ENCODE measurements around the gene SLC5A5.

The SLC5A5 gene

DNA sequence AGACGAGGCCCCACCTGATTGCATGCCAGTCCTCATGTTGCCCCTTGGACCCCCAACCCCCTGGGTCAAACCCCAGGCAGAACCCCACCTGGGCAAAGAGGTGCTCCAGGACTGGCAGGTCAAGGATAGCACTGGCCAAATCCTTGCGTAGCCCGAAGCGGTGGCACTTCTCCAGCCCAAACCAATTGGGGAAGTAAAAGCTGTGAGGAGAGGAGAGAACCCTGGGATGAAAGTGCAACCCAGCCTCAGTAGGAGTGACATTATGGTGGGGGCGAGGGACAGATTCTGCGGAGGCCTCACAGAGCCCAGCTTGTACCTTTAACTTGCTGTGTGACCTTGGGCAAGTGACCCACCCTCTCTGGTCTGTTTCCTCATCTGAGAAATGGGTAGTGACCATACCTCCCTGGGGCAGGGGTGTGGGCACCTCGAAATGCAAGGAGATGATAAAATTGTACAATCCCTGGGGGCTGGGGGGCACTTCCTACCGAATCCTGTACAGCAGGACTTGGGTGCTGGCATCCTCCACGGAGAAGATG is 28.4 kb upstream of the SLC5A5 start:
- Mint-ChIP-seq H3K4me3 (no peak overlapping the region), H3K4me1 (peaks cover 4% of the 10 kb centered on the region), H3K9me3 (no peaks in the 10 kb centered on the region), H3K27me3 (ENCODE audit: low read depth) (peaks cover 43% of the 10 kb centered on the region), H3K36me3 (ENCODE audit: low read depth) (no peaks in the 10 kb centered on the region), H3K27ac (no peak overlapping the region)
- TF ChIP-seq, protein P1, sequence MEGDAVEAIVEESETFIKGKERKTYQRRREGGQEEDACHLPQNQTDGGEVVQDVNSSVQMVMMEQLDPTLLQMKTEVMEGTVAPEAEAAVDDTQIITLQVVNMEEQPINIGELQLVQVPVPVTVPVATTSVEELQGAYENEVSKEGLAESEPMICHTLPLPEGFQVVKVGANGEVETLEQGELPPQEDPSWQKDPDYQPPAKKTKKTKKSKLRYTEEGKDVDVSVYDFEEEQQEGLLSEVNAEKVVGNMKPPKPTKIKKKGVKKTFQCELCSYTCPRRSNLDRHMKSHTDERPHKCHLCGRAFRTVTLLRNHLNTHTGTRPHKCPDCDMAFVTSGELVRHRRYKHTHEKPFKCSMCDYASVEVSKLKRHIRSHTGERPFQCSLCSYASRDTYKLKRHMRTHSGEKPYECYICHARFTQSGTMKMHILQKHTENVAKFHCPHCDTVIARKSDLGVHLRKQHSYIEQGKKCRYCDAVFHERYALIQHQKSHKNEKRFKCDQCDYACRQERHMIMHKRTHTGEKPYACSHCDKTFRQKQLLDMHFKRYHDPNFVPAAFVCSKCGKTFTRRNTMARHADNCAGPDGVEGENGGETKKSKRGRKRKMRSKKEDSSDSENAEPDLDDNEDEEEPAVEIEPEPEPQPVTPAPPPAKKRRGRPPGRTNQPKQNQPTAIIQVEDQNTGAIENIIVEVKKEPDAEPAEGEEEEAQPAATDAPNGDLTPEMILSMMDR (IDR thresholded peaks at IDR 0.05; ENCODE audit: unreplicated experiment in 3 of 3): no peak

DNA sequence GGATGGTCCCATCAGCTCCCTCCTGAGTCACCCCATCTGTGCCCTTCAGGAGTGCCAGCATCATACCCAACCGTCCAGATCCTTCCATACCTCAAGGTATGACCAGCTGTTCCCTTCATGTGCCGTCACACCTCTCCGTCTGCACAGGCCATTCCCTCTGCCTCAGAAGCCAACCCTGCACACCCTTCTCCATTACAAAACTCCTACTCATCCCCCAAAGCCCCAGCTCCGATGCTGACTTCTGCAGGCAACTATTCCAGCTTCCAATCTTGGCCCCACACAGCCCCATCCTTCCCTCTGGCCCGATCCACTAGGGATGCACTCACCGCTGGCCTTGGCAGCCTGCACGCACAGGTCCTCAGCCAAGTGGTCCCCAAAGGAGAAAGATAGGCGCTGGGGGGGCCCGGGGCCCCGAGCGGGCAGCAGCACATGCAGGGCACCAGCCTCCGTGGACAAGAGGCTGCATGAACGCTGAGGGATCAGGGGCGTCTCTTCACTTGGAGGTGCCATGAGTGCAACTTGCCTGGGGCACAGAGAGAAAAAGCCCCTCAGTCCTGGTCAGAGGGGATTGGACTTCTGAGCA is 27.7 kb upstream of the SLC5A5 start:
- H3K27me3 Mint-ChIP-seq (ENCODE audit: low read depth): peaks cover 39% of the 10 kb centered on the region
- H3K27ac Mint-ChIP-seq: no peak overlapping the region
- H3K4me3 Mint-ChIP-seq: peak overlapping the region; percentile 4 to 76 (median 13)
- no peaks in the 10 kb centered on the region for H3K36me3 Mint-ChIP-seq (ENCODE audit: low read depth)
- H3K4me1 Mint-ChIP-seq: peaks cover 4% of the 10 kb centered on the region
- TF ChIP-seq, protein P1 (IDR thresholded peaks at IDR 0.05; ENCODE audit: unreplicated experiment in 3 of 3): no peak
- no peaks in the 10 kb centered on the region for H3K9me3 Mint-ChIP-seq

DNA sequence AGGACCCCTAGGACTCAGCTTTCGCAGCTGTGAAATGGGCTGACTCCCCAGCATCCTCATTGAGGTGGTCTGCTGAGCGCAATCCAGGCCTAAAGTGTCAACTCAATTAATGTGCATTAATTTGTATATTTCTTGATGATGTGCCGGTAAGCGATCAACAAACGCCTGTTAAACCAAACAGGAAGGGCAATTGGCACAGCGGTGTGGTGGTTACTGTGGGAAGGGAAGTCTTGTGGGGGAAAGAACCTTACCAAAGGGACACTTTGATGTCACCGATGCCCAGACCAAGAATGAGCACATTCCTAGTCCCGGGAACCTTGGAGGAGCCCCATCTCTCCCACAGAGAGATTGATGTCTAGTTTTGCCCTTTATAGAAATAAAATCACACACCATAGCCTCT is 25.6 kb upstream of the SLC5A5 start:
- H3K4me1 Mint-ChIP-seq: peaks cover 4% of the 10 kb centered on the region
- H3K27ac Mint-ChIP-seq: no peak overlapping the region
- H3K4me3 Mint-ChIP-seq: no peak overlapping the region
- TF ChIP-seq, protein P1 (IDR thresholded peaks at IDR 0.05; ENCODE audit: unreplicated experiment in 3 of 3): no peak
- peaks cover 21% of the 10 kb centered on the region for H3K27me3 Mint-ChIP-seq (ENCODE audit: low read depth)
- peaks cover 2% of the 10 kb centered on the region for H3K9me3 Mint-ChIP-seq
- no peaks in the 10 kb centered on the region for H3K36me3 Mint-ChIP-seq (ENCODE audit: low read depth)

DNA sequence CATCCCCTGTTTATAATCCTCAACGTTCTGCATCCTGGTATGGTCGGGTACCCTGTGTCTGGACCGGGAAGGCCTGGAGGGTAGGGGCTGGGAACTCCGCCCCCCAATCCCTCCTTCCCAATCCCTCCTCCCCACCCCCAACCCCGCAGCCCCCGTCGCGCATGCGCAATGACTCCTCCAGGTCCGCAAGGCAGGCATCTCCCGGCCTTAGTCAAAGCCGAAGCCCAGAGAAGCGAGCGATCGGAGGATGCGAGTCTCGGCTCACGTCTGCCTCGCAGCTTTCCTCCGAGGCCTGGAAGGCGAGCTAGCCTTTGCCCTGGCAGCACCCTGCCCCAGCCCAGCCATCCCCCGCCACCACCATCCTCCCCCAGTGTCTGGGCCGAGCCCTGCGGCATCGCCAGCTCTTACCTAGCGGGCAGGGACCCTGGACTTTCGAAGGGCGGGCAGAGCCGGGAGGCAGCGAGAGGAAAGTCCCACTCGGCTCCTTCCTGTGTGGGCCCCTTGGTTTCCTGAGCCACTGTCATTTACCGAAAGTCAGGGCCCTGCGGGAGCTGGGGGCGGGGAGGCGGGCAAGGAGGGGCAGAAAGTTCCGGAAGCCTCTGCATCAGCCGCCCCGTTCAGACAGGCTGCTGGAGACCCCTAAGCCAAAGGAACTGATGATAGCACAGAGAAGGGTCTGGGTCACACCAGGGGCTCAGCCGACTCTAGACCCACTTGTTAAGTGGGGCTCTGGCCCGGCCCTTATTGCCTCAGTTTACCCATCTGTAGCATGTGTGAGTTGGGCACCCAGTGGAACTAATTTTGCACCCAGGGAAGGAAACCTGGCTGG is 24.0 kb upstream of the SLC5A5 start, which contains the start of gene JAK3:
Gene JAK3, minus strand, starts transcription at position 445 of the 829 bp plus-strand sequence. CDS start 3,565 bp downstream, outside the sequence.
- TF ChIP-seq, protein P1 (IDR thresholded peaks at IDR 0.05; ENCODE audit: unreplicated experiment in 3 of 3): no peak
- no peaks in the 10 kb centered on the region for H3K36me3 Mint-ChIP-seq (ENCODE audit: low read depth)
- peaks cover 2% of the 10 kb centered on the region for H3K9me3 Mint-ChIP-seq
- H3K4me3 Mint-ChIP-seq: peak within 1 kb of the TSS; percentile 70 to 75 (median 74)
- peaks cover 17% of the 10 kb centered on the region for H3K27me3 Mint-ChIP-seq (ENCODE audit: low read depth)
- peaks cover 4% of the 10 kb centered on the region for H3K4me1 Mint-ChIP-seq
- peak within 1 kb of the TSS; percentile 74 to 96 (median 90) for H3K27ac Mint-ChIP-seq

DNA sequence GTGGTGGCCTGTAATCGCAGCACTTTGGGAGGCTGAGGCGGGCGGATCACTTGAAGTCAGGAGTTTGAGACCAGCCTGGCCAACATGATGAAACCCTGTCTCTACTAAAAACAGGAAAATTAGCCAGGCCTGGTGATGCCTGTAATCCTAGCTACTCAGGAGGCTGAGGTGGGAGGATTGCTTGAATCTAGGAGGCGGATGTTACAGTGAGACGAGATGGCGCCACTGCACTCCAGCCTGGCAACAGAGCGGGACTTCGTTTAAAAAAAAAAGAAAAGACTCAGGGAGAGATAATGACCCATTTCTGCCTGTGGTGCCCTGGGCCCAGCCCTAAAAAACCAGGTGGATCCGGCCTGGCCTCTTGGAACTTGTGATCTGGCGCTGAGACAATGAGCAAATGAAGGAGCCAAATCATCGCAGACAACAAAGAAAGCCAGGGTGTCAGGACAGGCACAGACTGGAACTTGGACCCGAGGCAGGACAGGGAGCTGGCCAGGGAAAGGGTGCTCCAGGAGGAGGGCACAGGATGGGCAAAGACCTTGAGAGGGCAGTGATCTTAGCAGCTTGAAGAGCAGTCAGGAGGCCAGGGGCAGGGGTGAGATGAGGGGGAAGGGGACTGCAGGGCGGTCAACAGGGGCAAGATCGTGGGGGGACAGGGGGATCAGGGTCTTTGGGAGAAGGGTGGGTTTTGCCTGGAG is 23.0 kb upstream of the SLC5A5 start:
- H3K4me1 Mint-ChIP-seq: peaks cover 4% of the 10 kb centered on the region
- H3K27me3 Mint-ChIP-seq (ENCODE audit: low read depth): peaks cover 17% of the 10 kb centered on the region
- peak overlapping the region in 2 of 3 experiments; percentile 31 to 60 for H3K27ac Mint-ChIP-seq
- peak overlapping the region in 1 of 3 experiments; percentile 48 for H3K4me3 Mint-ChIP-seq
- no peaks in the 10 kb centered on the region for H3K36me3 Mint-ChIP-seq (ENCODE audit: low read depth)
- H3K9me3 Mint-ChIP-seq: peaks cover 2% of the 10 kb centered on the region
- TF ChIP-seq, protein P1 (IDR thresholded peaks at IDR 0.05; ENCODE audit: unreplicated experiment in 3 of 3): no peak

Data from nephron (organoid).